CD1c-positive myeloid dendritic cell (primary cell): ENCODE data around the gene ATG9B.

Experiments
- DNase-seq: peaks from one replicate; pipeline ENCODE4 v3.0.0-alpha.2; 2016; ENCODE audit errors: extremely low spot score

The ATG9B gene

DNA sequence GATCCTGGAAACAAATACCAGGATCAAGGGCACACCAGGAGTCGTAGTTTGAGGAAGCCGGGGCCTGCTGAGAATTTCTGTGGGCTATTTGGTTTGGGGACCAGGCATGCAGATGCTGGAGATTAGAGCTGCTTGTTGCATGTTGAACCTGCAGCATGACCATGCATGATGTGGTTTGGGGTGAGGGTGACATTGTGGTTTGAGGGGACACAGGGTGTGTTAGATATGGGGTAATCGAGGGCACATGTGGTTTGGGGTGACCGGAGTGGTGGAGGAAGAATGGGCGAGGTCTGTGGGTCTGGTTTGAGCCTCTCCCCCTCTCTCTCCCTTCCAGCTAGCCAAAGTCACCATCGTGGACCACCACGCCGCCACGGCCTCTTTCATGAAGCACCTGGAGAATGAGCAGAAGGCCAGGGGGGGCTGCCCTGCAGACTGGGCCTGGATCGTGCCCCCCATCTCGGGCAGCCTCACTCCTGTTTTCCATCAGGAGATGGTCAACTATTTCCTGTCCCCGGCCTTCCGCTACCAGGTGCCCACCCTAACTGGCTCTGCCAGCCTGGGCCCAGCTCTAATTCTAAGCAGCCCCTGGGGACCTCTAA lies 23.3 kb downstream of the ATG9B start:
- DNase-seq: no peak

- DNase-seq: no peak
Measured at GRCh38 chr7:150999497-151000230, 24.6 kb downstream of the ATG9B start.

- no peak for DNase-seq
Measured at GRCh38 chr7:150999001-150999400, 25.3 kb downstream of the ATG9B start.

- DNase-seq: no peak
Measured at GRCh38 chr7:150998341-150998740, 26.0 kb downstream of the ATG9B start.

GRCh38 chr7:150997817-150998216 lies 26.5 kb downstream of the ATG9B start:
- DNase-seq: no peak

DNA sequence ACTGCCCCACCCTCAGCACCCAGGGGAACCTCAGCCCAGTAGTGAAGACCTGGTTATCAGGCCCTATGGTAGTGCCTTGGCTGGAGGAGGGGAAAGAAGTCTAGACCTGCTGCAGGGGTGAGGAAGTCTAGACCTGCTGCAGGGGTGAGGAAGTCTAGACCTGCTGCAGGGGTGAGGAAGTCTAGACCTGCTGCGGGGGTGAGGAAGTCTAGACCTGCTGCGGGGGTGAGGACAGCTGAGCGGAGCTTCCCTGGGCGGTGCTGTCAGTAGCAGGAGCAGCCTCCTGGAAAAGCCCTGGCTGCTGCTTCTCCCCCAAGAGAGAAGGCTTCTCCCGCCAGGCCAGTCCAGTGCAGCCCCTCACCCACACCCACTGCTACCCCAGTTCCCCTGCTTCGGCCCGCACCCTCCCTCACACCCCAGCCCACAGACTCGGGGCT lies 27.2 kb downstream of the ATG9B start:
- DNase-seq: peak; percentile 41

DNA sequence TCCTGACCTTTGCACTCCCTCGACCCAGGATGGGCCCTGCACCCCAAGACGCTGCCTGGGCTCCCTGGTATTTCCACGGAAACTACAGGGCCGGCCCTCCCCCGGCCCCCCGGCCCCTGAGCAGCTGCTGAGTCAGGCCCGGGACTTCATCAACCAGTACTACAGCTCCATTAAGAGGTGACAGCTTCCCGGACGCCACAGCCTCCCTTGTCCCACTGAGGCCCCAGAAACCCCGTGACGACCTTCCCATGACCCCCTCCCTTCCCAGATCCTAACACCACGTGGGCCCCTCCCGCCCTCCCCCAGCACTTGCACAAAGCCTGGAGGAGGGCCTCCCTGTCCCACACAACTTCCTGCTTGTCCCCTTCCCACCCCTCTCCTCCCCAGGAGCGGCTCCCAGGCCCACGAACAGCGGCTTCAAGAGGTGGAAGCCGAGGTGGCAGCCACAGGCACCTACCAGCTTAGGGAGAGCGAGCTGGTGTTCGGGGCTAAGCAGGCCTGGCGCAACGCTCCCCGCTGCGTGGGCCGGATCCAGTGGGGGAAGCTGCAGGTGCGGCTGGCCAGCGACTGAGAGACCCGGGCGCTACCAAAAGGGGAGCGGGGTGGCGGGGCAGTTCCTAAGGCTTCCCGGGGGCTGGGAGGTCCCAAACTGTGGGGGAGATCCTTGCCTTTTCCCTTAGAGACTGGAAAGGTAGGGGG lies 27.8 kb downstream of the ATG9B start:
- peak; percentile 62 for DNase-seq

- DNase-seq: no peak
Measured at GRCh38 chr7:150994838-150995510, 29.3 kb downstream of the ATG9B start.

DNA sequence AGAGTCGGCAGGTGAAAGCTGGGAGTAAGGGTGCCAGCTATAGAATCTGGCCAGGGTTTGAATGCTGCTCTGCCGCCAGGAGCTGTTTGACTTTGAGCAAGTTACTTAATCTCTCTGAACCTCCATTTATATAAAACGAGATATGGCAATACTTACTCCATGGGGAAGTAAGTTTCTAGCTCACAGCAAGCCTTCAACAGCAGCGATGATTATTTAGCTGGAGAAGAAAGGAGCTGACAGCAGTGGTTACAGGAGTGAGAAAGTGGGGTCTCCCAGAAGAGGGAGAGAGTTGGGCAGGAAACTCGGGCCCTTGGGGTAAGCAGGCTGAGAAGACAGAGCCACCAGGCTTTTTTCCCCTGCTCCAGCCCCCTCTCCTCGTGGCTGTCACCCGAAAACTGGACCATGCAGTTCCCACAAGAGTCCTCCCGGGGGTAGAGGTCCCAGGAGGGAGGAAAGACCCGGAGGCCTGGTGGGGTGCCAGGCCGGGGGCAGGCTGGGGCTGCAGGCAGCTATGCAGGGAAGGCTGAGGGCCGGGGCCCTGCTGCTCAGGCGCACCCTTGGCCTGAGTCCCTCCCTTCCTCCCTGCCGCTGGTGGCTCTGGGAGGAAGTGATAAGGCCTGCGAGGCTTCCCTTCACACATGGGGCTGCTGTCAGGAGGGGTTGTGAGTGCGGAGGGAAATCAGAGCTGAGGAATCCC lies 30.0 kb downstream of the ATG9B start:
- DNase-seq: peak; percentile 56

- no peak for DNase-seq
Measured at GRCh38 chr7:150993511-150993910, 30.8 kb downstream of the ATG9B start.

DNA sequence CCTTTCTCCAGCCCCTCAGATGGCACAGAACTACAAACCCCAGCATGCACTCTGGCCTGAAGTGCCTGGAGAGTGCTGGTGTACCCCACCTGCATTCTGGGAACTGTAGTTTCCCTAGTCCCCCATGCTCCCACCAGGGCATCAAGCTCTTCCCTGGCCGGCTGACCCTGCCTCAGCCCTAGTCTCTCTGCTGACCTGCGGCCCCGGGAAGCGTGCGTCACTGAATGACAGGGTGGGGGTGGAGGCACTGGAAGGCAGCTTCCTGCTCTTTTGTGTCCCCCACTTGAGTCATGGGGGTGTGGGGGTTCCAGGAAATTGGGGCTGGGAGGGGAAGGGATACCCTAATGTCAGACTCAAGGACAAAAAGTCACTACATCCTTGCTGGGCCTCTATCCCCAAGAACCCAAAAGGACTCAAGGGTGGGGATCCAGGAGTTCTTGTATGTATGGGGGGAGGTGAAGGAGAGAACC lies 31.4 kb downstream of the ATG9B start:
- peak; percentile 27 for DNase-seq

- no peak for DNase-seq
Measured at GRCh38 chr7:150992051-150992640, 32.1 kb downstream of the ATG9B start.

- DNase-seq: no peak
Measured at GRCh38 chr7:150990416-150991186, 33.7 kb downstream of the ATG9B start, which contains the start of gene NOS3. Gene NOS3 (plus strand): TSS chr7:150991017. CDS start chr7:150993804, 2,787 bp downstream.

DNA sequence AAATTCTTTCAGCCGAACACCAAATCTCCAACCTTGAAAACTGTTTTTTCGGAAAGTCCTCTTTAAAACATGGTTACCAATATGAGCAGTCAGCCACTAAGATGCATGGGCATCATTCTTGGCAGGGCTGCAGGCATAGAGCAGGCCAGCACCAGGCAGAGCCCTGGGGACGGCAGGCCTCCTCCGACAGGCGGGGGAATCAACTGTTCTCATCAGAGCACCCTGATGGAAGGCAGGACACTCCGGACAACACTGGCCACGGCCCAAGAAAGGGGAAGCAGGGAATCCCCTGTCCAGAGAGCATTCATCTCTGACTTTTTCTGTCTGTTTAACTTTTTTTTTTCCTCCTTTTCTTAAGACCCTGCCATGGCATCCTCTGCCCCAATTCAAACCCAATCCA lies 34.8 kb downstream of the ATG9B start:
- DNase-seq: no peak

- DNase-seq: peak; percentile 56
Measured at GRCh38 chr7:150988230-150989226, 35.8 kb downstream of the ATG9B start.

GRCh38 chr7:150986556-150986955 lies 37.7 kb downstream of the ATG9B start:
- DNase-seq: no peak

- DNase-seq: peak; percentile 55
Measured at GRCh38 chr7:150986099-150986512, 38.2 kb downstream of the ATG9B start.

DNA sequence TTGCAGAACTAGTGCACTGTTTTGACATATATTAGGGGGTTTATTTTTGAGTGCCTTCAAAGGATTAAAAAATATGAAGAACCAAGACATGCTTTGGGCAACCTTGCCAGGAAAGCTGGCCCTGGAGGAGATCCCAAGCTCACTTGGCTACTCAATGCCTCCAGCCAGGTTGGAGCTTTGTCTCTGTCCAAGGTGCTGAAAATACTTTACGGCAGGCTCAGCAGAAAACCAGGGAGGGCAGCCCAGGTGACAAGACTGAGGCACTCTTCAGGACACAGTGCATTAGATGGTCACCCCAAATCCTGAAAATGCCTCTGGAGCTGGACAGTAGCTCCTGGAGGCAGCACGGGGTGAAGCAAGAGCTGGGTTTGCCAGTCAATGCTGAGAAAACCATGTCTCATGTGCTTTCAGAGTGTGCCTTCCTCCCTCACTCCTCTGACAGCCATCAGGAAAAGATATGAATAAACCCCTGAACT lies 40.4 kb downstream of the ATG9B start:
- peak; percentile 43 for DNase-seq

DNA sequence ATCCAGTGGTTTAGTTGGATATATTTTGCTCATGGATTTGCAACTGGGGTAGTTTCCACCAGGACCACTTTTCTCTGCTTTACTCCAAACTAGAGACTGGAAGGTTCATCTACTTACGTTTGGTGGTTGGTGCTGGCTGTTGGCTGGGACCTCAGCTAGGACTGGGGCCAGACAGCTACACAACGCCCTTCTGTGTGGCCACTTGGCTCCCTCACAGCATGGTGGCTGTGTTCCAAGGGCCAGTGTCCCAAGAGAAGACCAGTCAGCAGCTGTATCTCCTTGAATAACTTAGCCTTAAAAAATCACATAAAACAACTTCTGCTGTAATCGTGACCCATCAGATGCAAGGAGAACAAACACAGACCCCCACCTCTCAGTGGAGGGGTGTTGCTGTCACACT lies 41.9 kb downstream of the ATG9B start:
- no peak for DNase-seq
